ENCODE measurements around the gene ATP6V0A1.

DNA sequence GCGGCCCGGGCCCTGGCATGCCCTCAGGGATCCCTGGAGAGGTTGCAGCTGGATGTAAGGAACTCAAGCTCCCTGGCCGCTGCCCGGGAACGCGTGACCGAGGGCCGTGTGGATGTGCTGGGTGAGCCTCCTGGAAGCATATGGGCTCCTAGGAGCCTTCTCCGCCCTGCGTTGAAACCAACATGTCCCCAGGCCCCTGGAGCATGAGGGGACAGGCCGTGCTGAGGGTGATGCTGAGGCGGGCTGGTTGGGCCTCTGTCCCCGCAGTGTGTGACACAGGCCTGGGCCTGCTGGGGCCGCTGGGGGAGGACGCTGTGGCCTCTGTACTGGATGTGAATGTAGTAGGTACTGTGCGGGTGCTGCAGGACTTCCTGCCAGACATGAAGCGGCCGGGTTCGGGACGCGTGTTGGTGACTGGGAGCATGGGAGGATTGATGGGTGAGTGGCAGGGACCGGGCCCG, 88.4 kb downstream of the ATP6V0A1 start:
- TF ChIP-seq POLR2A (IDR thresholded peaks at IDR 0.05; ENCODE audit: low read length) (peak; percentile 14), GATA1 (IDR thresholded peaks at IDR 0.05; ENCODE audit: low read depth, low read length) (no peak)

Data from erythroblast (primary cell).